HCT116 (cell line): ENCODE measurements around the gene DPY19L3. TPM values are rescaled to one million over a fixed set of nuclear protein-coding genes. Genes with fewer than 3 reads are reported as not detected.

ENCODE experiments used
- ATAC-seq: fragments of 200-7000 bp; cut with Tn5 transposase; 2 replicates; pipeline ENCODE4 v1.9.1; 2020; ENCODE audit warnings: mild to moderate bottlenecking, moderate library complexity
- BruUV-seq: library from RNA; stranded (reverse); fragments of 400-500 nt; replicated peaks from 2 replicates; lab custom pipeline; 2021; lab: Mats Ljungman, UMichigan
- CTCF ChIA-PET: fragments of 300-600 bp; sonication (Branson Sonifier 250); formaldehyde crosslinking; loops from one replicate; lab custom pipeline; 2021; ENCODE audit warnings: antibody characterized with exemption; lab: Charles Lee
- POLR2A ChIA-PET: fragments of 300-600, 350-600 bp; sonication (Branson Sonifier 250); formaldehyde crosslinking; loops from one replicate; lab custom pipeline; 2021; ENCODE audit warnings: antibody characterized with exemption; lab: Charles Lee
- RAD21 ChIA-PET, 2 experiments: fragments of 300-600 bp; sonication (Branson Sonifier 250); formaldehyde crosslinking; loops; one replicate each; lab custom pipeline; 2023; ENCODE audit warnings: low total read pairs in 2 of 2; ENCODE audit not compliant: uncharacterized antibody in 2 of 2, unreplicated experiment in 2 of 2, low non-redundant PET in 1 of 2; lab: Charles Lee
- DNase-seq: peaks from one replicate; pipeline ENCODE4 v3.0.0-alpha.2; 2010; ENCODE audit warnings: low read depth, low spot score
- H2AFZ ChIP-seq: fragments of 200-600 bp; shearing (Covaris generic), sonication (generic); 2 replicates; pipeline ENCODE4 v1.6.1; 2017; ENCODE audit warnings: low read depth, mixed run types, mixed read lengths, antibody characterized with exemption, low read length; ENCODE audit not compliant: poor library complexity, severe bottlenecking
- H3K27ac ChIP-seq: 2 replicates; pipeline ENCODE4 v1.5.1; 2012; ENCODE audit warnings: low read depth, low read length
- H3K27me3 ChIP-seq: fragments of 200-600 bp; sonication (generic); 2 replicates; pipeline ENCODE4 v1.6.1; 2016; ENCODE audit warnings: mixed run types, low read length, mixed read lengths; ENCODE audit not compliant: insufficient read depth
- H3K36me3 ChIP-seq, 2 experiments: fragments of 200-500 bp in 1 of 2; fragments of 200-600 bp in 1 of 2; sonication (Bioruptor generic) in 1 of 2; sonication (generic) in 1 of 2; 2 replicates each; pipeline versions ENCODE4 v1.5.1 to v1.6.1; 2014 to 2016; ENCODE audit warnings: low read length in 2 of 2, inconsistent platforms in 1 of 2, mixed read lengths in 1 of 2, mixed run types in 1 of 2; ENCODE audit not compliant: insufficient read depth in 2 of 2, control insufficient read depth in 1 of 2
- H3K4me1 ChIP-seq, 2 experiments: fragments of 200-600 bp in 1 of 2; sonication (generic) in 1 of 2; 2 replicates each; pipeline versions ENCODE4 v1.5.1 to v1.6.1; 2012 to 2017; ENCODE audit warnings: low read length in 2 of 2, inconsistent platforms in 1 of 2, mild to moderate bottlenecking in 1 of 2, mixed read lengths in 1 of 2, mixed run types in 1 of 2, moderate library complexity in 1 of 2; ENCODE audit not compliant: insufficient read depth in 2 of 2, control insufficient read depth in 1 of 2
- H3K4me2 ChIP-seq: fragments of 200-600 bp; sonication (generic); 2 replicates; pipeline ENCODE4 v1.6.1; 2017; ENCODE audit warnings: mixed run types, low read length, mixed read lengths
- H3K4me3 ChIP-seq, 2 experiments: fragments of 200-600 bp in 1 of 2; sonication (generic) in 1 of 2; replicated peaks in 1 of 2; 2 replicates each; pipeline ENCODE4 v1.5.1; 2011 to 2016; ENCODE audit warnings: low read length in 2 of 2, control low read depth in 1 of 2, low read depth in 1 of 2, mild to moderate bottlenecking in 1 of 2, mixed read lengths in 1 of 2, mixed run types in 1 of 2
- H3K79me2 ChIP-seq: fragments of 200-600 bp; sonication (generic); 2 replicates; pipeline ENCODE4 v1.6.1; 2017; ENCODE audit warnings: mild to moderate bottlenecking, mixed run types, low read length, moderate library complexity, mixed read lengths; ENCODE audit not compliant: insufficient read depth
- H3K9ac ChIP-seq: fragments of 200-600 bp; sonication (generic); 2 replicates; pipeline ENCODE4 v1.6.1; 2016; ENCODE audit warnings: low read length, mixed read lengths
- H3K9me2 ChIP-seq: fragments of 200-600 bp; sonication (generic), shearing (Covaris generic); 2 replicates; pipeline ENCODE4 v1.6.1; 2017; ENCODE audit warnings: mixed run types, mild to moderate bottlenecking, moderate library complexity; ENCODE audit not compliant: insufficient read depth
- H3K9me3 ChIP-seq, 2 experiments: fragments of 200-500 bp in 1 of 2; fragments of 200-600 bp in 1 of 2; sonication (Bioruptor generic) in 1 of 2; sonication (generic) in 1 of 2; 2 replicates each; pipeline ENCODE4 v1.6.1; 2014 to 2017; ENCODE audit warnings: low read length in 2 of 2, mixed read lengths in 2 of 2, inconsistent platforms in 1 of 2, low read depth in 1 of 2, mild to moderate bottlenecking in 1 of 2, mixed run types in 1 of 2, moderate library complexity in 1 of 2; ENCODE audit not compliant: control insufficient read depth in 1 of 2, insufficient read depth in 1 of 2
- H4K20me1 ChIP-seq: fragments of 200-600 bp; sonication (generic), shearing (Covaris generic); 2 replicates; pipeline ENCODE4 v1.6.1; 2017; ENCODE audit warnings: mixed run types, mild to moderate bottlenecking, moderate library complexity; ENCODE audit not compliant: insufficient read depth
- ATF3 ChIP-seq: IDR thresholded peaks from 2 replicates; pipeline ENCODE4 v1.6.1; 2012
- EGR1 ChIP-seq: IDR thresholded peaks from 2 replicates; pipeline ENCODE4 v1.6.1; 2012; ENCODE audit warnings: low read depth
- EZH2phosphoT487 ChIP-seq: fragments of 200-600 bp; IDR thresholded peaks from 2 replicates; pipeline ENCODE4 v1.6.1; 2018; ENCODE audit warnings: antibody characterized with exemption, borderline replicate concordance
- JUND ChIP-seq: IDR thresholded peaks from 2 replicates; pipeline ENCODE4 v1.6.1; 2012
- MAX ChIP-seq: IDR thresholded peaks from 2 replicates; pipeline ENCODE4 v1.6.1; 2012
- REST ChIP-seq: IDR thresholded peaks from 2 replicates; pipeline ENCODE4 v1.6.1; 2012; ENCODE audit warnings: low read depth
- SP1 ChIP-seq: IDR thresholded peaks from 2 replicates; pipeline ENCODE4 v1.6.1; 2012; ENCODE audit warnings: low read depth
- SRF ChIP-seq: IDR thresholded peaks from 2 replicates; pipeline ENCODE4 v1.6.1; 2012; ENCODE audit warnings: low read depth
- ZBTB33 ChIP-seq: IDR thresholded peaks from 2 replicates; pipeline ENCODE4 v1.6.1; 2011; ENCODE audit warnings: mild to moderate bottlenecking, low read length, moderate library complexity; ENCODE audit not compliant: insufficient replicate concordance; ENCODE audit errors: extremely low read depth
- intact Hi-C: fragments of 100-400 bp; cut with micrococcal nuclease; formaldehyde crosslinking; loops from 2 replicates; pipeline ENCODE4 v1.10.0; 2022
- total RNA-seq: library from RNA; stranded (reverse); gene quantifications from one replicate; pipeline ENCODE4 v1.2.1, GENCODE V29; 2021; ENCODE audit not compliant: unreplicated experiment

DPY19L3 gene
- total RNA-seq, 1 experiment from 2014 or later = 14.5 TPM

GRCh38 chr19:32453736-32454135 is 48.2 kb downstream of the DPY19L3 start:
- Histone ChIP-seq H3K4me1 (no peaks in the 10 kb centered on the region), H3K36me3 (no peaks in the 10 kb centered on the region), H3K27me3 (no peaks in the 10 kb centered on the region), H3K79me2 (no peaks in the 10 kb centered on the region), H3K9me2 (no peaks in the 10 kb centered on the region), H3K4me3 (no peak overlapping the region), H3K27ac (no peak overlapping the region), H3K9ac (no peak overlapping the region), H4K20me1 (no peaks in the 10 kb centered on the region), H3K4me2 (no peak overlapping the region), H3K9me3 (no peaks in the 10 kb centered on the region), H2AFZ (no peak overlapping the region)
- ChIA-PET CTCF (no interaction called here), RAD21 (no interaction called here), POLR2A (no interaction called here)
- no peak for ATAC-seq
- no peak for DNase-seq
- TF ChIP-seq SP1 (no peak), JUND (no peak), REST (no peak), ATF3 (no peak), EGR1 (no peak), ZBTB33 (no peak), EZH2phosphoT487 (no peak), MAX (no peak), SRF (no peak)
- BruUV-seq = no TSS peak
- intact Hi-C loops = no loop called here
